K562 (cell line): ENCODE data around the gene RTF1. TPM values are rescaled to one million over a fixed set of nuclear protein-coding genes. Genes with fewer than 3 reads are reported as not detected.
A peak's percentile ranks its signal among the peaks of the same experiment; 100 is the strongest.

Experiments used
- ATAC-seq: fragments of 200-7000 bp; cut with Tn5 transposase; 3 replicates; pipeline ENCODE4 v1.9.1; 2020; ENCODE audit warnings: moderate library complexity
- BruUV-seq: library from RNA; stranded (reverse); fragments of 400-500 nt; replicated peaks from 2 replicates; lab custom pipeline; 2021; lab: Mats Ljungman, UMichigan
- CTCF ChIA-PET: fragments of 300-600 bp; formaldehyde crosslinking; extraction: SDS; loops from one replicate; lab custom pipeline; 2021; ENCODE audit warnings: low intra/inter-chr PET ratio; lab: Yijun Ruan, JAX
- POLR2A ChIA-PET: fragments of 300-600, 350-650 bp; sonication (Branson Sonifier 250); formaldehyde crosslinking; extraction: SDS; loops from one replicate; lab custom pipeline; 2021; ENCODE audit warnings: antibody characterized with exemption, inconsistent platforms; lab: Yijun Ruan, JAX
- DNase-seq, 4 experiments: peaks; one replicate each; pipeline versions ENCODE4 v3.0.0 to v3.0.0-alpha.2; 2011 to 2018; ENCODE audit warnings: low spot score in 3 of 4, mixed read lengths in 3 of 4; ENCODE audit errors: extremely low read depth in 1 of 4
- FAIRE-seq: peaks from 2 replicates; lab custom pipeline; 2011; peaks lifted over from hg19 to GRCh38; lab: Jason Lieb, UNC
- H2AFZ ChIP-seq: 2 replicates; pipeline ENCODE4 v1.6.0; 2011; ENCODE audit warnings: low read depth, low read length, control low read depth, inconsistent platforms
- H3K27ac ChIP-seq: fragments of 200-600 bp; 3 replicates; pipeline ENCODE4 v1.8.0; 2011; ENCODE audit warnings: low read depth, mild to moderate bottlenecking, control low read depth, inconsistent platforms, low read length, moderate library complexity, mixed read lengths; ENCODE audit errors: extremely low read depth
- H3K27me3 ChIP-seq, 2 experiments: fragments of 300-600 bp in 1 of 2; 2 replicates in 1 of 2; 3 replicates in 1 of 2; pipeline versions ENCODE4 v1.6.0 to v1.8.0; 2011; ENCODE audit warnings: inconsistent platforms in 2 of 2, low read length in 2 of 2, mild to moderate bottlenecking in 1 of 2, mixed read lengths in 1 of 2, moderate library complexity in 1 of 2; ENCODE audit not compliant: control insufficient read depth in 2 of 2, insufficient read depth in 2 of 2
- H3K36me3 ChIP-seq: fragments of 300-600 bp; 3 replicates; pipeline ENCODE4 v1.8.0; 2011; ENCODE audit warnings: mild to moderate bottlenecking, low read length, inconsistent platforms; ENCODE audit not compliant: control insufficient read depth, insufficient read depth
- H3K4me1 ChIP-seq, 2 experiments: fragments of 200-600 bp in 1 of 2; replicated peaks in 1 of 2; 2 replicates in 1 of 2; 3 replicates in 1 of 2; pipeline versions ENCODE4 v1.5.1 to v1.8.0; 2011; ENCODE audit warnings: inconsistent platforms in 2 of 2, low read length in 2 of 2, mild to moderate bottlenecking in 1 of 2, mixed read lengths in 1 of 2, moderate library complexity in 1 of 2; ENCODE audit not compliant: control insufficient read depth in 2 of 2, insufficient read depth in 2 of 2
- H3K4me2 ChIP-seq: 2 replicates; pipeline ENCODE4 v1.6.1; 2011; ENCODE audit warnings: low read length, control low read depth, inconsistent platforms, mixed read lengths; ENCODE audit not compliant: insufficient read depth
- H3K4me3 ChIP-seq: fragments of 200-600 bp; sonication (generic), shearing (Covaris generic); 2 replicates; pipeline ENCODE4 v1.5.1; 2016; ENCODE audit warnings: control low read depth, inconsistent platforms
- H3K79me2 ChIP-seq: fragments of 200-600 bp; 3 replicates; pipeline ENCODE4 v1.8.0; 2011; ENCODE audit warnings: low read length, inconsistent platforms; ENCODE audit not compliant: control insufficient read depth, insufficient read depth
- H3K9ac ChIP-seq, 2 experiments: 2 replicates each; pipeline versions ENCODE4 v1.6.0 to v1.6.1; 2011; ENCODE audit warnings: low read depth in 2 of 2, low read length in 2 of 2, control low read depth in 1 of 2, inconsistent platforms in 1 of 2, mild to moderate bottlenecking in 1 of 2, mixed read lengths in 1 of 2; ENCODE audit not compliant: insufficient read depth in 1 of 2
- H3K9me1 ChIP-seq: one replicate; pipeline ENCODE4 v1.6.0; 2011; ENCODE audit warnings: inconsistent platforms, mild to moderate bottlenecking, low read length, moderate library complexity; ENCODE audit not compliant: control insufficient read depth, insufficient read depth
- H3K9me3 ChIP-seq: replicated peaks from 2 replicates; pipeline ENCODE4 v1.5.1; 2011; ENCODE audit warnings: low read depth, low read length, inconsistent platforms; ENCODE audit not compliant: control insufficient read depth, insufficient read depth
- H4K20me1 ChIP-seq: replicated peaks from 2 replicates; pipeline ENCODE4 v1.6.1; 2011; ENCODE audit warnings: low read length, inconsistent platforms, mixed read lengths; ENCODE audit not compliant: control insufficient read depth, insufficient read depth
- ATF1 ChIP-seq, 2 experiments: fragments of 450-650 bp in 1 of 2; IDR thresholded peaks; 2 replicates each; pipeline ENCODE4 v1.6.1; 2016; ENCODE audit warnings: missing compliant biosample characterization in 1 of 2, missing genetic modification characterization in 1 of 2
- CBFA2T2 ChIP-seq: fragments of 450-650 bp; conservative IDR thresholded peaks from 2 replicates; pipeline ENCODE4 v1.6.1; 2017; ENCODE audit warnings: mild to moderate bottlenecking
- CEBPG ChIP-seq, 3 experiments: fragments of 200-800 bp in 1 of 3; sonication (Bioruptor generic) in 1 of 3; sonication (generic) in 1 of 3; formaldehyde crosslinking in 1 of 3; IDR thresholded peaks in 2 of 3; conservative IDR thresholded peaks in 1 of 3; 2 replicates each; pipeline versions ENCODE4 v1.6.1 to v1.8.0; 2016 to 2022; ENCODE audit warnings: missing compliant biosample characterization in 2 of 3, missing genetic modification characterization in 2 of 3, mild to moderate bottlenecking in 1 of 3, missing genetic modification reagents in 1 of 3
- FIP1L1 ChIP-seq: fragments of 200-400 bp; formaldehyde crosslinking; IDR thresholded peaks from 2 replicates; pipeline ENCODE4 v1.6.1; 2018; ENCODE audit warnings: mild to moderate bottlenecking, low read depth, low read length; ENCODE audit not compliant: poor library complexity, severe bottlenecking
- HDGF ChIP-seq: fragments of 450-650 bp; IDR thresholded peaks from 2 replicates; pipeline ENCODE4 v1.6.1; 2016
- KDM1A ChIP-seq, 2 experiments: fragments of 450-650 bp; IDR thresholded peaks; 2 replicates each; pipeline ENCODE4 v1.6.1; 2016; ENCODE audit warnings: mild to moderate bottlenecking in 2 of 2
- KLF1 ChIP-seq: fragments of 450-650 bp; IDR thresholded peaks from 2 replicates; pipeline ENCODE4 v1.6.1; 2016; ENCODE audit warnings: missing genetic modification characterization, missing compliant biosample characterization
- MBD2 ChIP-seq: sonication (generic); IDR thresholded peaks from 2 replicates; pipeline ENCODE4 v1.6.1; 2016; ENCODE audit warnings: low read depth, borderline replicate concordance
- MNT ChIP-seq, 2 experiments: fragments of 450-650 bp; conservative IDR thresholded peaks; 2 replicates each; pipeline ENCODE4 v1.6.1; 2017; ENCODE audit warnings: mild to moderate bottlenecking in 2 of 2, moderate library complexity in 2 of 2
- NR2C1 ChIP-seq, 2 experiments: fragments of 450-650 bp; IDR thresholded peaks; 2 replicates each; pipeline ENCODE4 v1.6.1; 2017; ENCODE audit warnings: mild to moderate bottlenecking in 2 of 2, antibody characterized with exemption in 1 of 2, inconsistent platforms in 1 of 2, missing compliant biosample characterization in 1 of 2, missing genetic modification characterization in 1 of 2
- POLR2AphosphoS2 ChIP-seq: IDR thresholded peaks from 2 replicates; pipeline ENCODE4 v1.6.1; 2012; ENCODE audit warnings: low read length, improper control_type of control experiment
- RBM15 ChIP-seq: fragments of 200-400 bp; formaldehyde crosslinking; IDR thresholded peaks from 2 replicates; pipeline ENCODE4 v1.6.1; 2018; ENCODE audit warnings: mild to moderate bottlenecking, low read length, moderate library complexity; ENCODE audit not compliant: insufficient read depth
- TBL1XR1 ChIP-seq, 2 experiments: IDR thresholded peaks; 2 replicates each; pipeline ENCODE4 v1.6.1; 2012; ENCODE audit warnings: improper control_type of control experiment in 2 of 2, low read length in 2 of 2, mild to moderate bottlenecking in 1 of 2
- ZNF695 ChIP-seq: fragments of 450-650 bp; formaldehyde crosslinking; IDR thresholded peaks from 2 replicates; pipeline ENCODE4 v1.4.0; 2020; ENCODE audit warnings: mild to moderate bottlenecking, moderate library complexity
- WGBS: fragments of 100-300 bp; shearing (Covaris generic); methylation state at CpG from one replicate; pipeline ENCODE4 v1.1.6; 2016; ENCODE audit warnings: low coverage, mixed read lengths; ENCODE audit not compliant: insufficient coverage; ENCODE audit errors: missing lambda C conversion rate; 5-methylcytosine and 5-hydroxymethylcytosine counted together
- in situ Hi-C: fragments of 300-500 bp; cut with MboI; formaldehyde crosslinking; loops from 4 replicates; pipeline ENCODE4 v1.15.0; 2018; ENCODE audit warnings: inconsistent platforms, mixed read lengths
- intact Hi-C: fragments of 100-400 bp; cut with micrococcal nuclease; formaldehyde crosslinking; loops from 2 replicates; pipeline ENCODE4 v1.14.2; 2022
- polyA plus RNA-seq, 8 experiments: library from polyadenylated mRNA; depleted of rRNA in 4 of 8; stranded (reverse) in 5 of 8; unstranded in 3 of 8; fragments of >200 nt; fragmentation: Nextera tagmentation in 2 of 8; fragmentation: Illumina TruSeq in 1 of 8; extraction: Ambion mirVana in 2 of 8; extraction: Trizol in 1 of 8; gene quantifications; 2 replicates each; pipeline versions ENCODE4 v1.2.1 to v1.2.3, GENCODE V29; 2011 to 2014; ENCODE audit warnings: inconsistent platforms in 1 of 8, missing spikeins in 1 of 8
- total RNA-seq, 7 experiments: library from RNA; depleted of rRNA in 6 of 7; stranded (reverse); fragments of >200 nt in 6 of 7; fragmentation: Illumina TruSeq in 2 of 7; extraction: Trizol in 2 of 7; gene quantifications; 2 replicates each; pipeline versions ENCODE4 v1.2.1 to v1.2.3, GENCODE V29; 2011 to 2021; ENCODE audit warnings: low replicate concordance in 1 of 7
- TF ChIP-seq, protein P1 (sequence below): fragments of 250-450 bp; sonication (Bioruptor Pico); IDR thresholded peaks from 2 replicates; pipeline ENCODE4 v1.5.0; 2022; ENCODE audit warnings: mild to moderate bottlenecking
- TF ChIP-seq, protein P2 (sequence below): fragments of 450-650 bp; formaldehyde crosslinking; IDR thresholded peaks from 2 replicates; pipeline ENCODE4 v1.4.0; 2022; ENCODE audit warnings: mild to moderate bottlenecking, moderate library complexity

The RTF1 gene
- total and polyA plus RNA-seq, 9 of the 15 experiments (the other 6 are each of a cell fraction or from before 2014, with no cell fraction given) = 7.6 to 69.5 (median 31.5) TPM

DNA sequence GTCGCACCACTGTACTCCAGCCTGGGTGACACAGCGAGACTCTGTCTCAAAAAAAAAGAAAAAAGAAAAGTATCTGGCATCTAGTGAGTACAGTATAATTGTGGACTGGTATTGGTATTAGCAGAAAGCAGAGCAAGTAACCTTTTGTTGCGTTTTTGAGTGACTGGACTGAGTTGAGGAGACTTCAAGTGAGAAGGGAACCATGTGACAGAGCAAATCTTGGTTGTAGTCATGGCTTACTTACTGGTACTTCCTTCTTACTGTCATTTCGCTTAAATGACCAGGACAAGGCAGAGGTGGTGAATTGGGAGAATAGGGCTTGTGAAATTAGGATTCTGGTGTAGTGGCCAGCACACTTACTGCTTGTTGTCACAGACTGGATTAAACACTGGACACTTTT is 20.6 kb downstream of the RTF1 start (continued):
- TF ChIP-seq, protein P1, sequence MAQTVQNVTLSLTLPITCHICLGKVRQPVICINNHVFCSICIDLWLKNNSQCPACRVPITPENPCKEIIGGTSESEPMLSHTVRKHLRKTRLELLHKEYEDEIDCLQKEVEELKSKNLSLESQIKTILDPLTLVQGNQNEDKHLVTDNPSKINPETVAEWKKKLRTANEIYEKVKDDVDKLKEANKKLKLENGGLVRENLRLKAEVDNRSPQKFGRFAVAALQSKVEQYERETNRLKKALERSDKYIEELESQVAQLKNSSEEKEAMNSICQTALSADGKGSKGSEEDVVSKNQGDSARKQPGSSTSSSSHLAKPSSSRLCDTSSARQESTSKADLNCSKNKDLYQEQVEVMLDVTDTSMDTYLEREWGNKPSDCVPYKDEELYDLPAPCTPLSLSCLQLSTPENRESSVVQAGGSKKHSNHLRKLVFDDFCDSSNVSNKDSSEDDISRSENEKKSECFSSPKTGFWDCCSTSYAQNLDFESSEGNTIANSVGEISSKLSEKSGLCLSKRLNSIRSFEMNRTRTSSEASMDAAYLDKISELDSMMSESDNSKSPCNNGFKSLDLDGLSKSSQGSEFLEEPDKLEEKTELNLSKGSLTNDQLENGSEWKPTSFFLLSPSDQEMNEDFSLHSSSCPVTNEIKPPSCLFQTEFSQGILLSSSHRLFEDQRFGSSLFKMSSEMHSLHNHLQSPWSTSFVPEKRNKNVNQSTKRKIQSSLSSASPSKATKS (CRISPR knock-in tag) = no peak
- TF ChIP-seq POLR2AphosphoS2 = no peak
- no peak for TF ChIP-seq MBD2

GRCh38 chr15:41438206-41438605 is 21.3 kb downstream of the RTF1 start:
- no peak overlapping the region for H2AFZ ChIP-seq
- WGBS = 28% methylated on average over 11 of the region's 11 CpGs
- peak overlapping the region; percentile 29 to 83; a peak in 2 of 4 replicates for H3K9ac ChIP-seq
- BruUV-seq = no TSS peak
- CTCF ChIA-PET = interaction anchor here (0.6 kb wide), 2 partner anchors 18 to 112 kb away, joined by 3 read pairs; no protein-coding TSS in a partner anchor
- no peaks in the 10 kb centered on the region for H4K20me1 ChIP-seq
- H3K9me1 ChIP-seq = no peaks in the 10 kb centered on the region
- peaks cover 43% of the 10 kb centered on the region for H3K36me3 ChIP-seq
- peaks cover 5 to 13% of the 10 kb centered on the region in 2 experiments; a peak in 3 of 5 replicates for H3K4me1 ChIP-seq
- H3K4me2 ChIP-seq = peak overlapping the region; percentile 59
- ATAC-seq (peak; percentile 94), DNase-seq (peak; percentile 45 to 84 (median 66)), FAIRE-seq (peak; percentile 89)
- intact Hi-C loops = no loop called here
- H3K4me3 ChIP-seq = no peak overlapping the region
- peak overlapping the region; percentile 76 for H3K27ac ChIP-seq
- H3K9me3 ChIP-seq = no peaks in the 10 kb centered on the region
- in situ Hi-C loops = no loop called here
- H3K79me2 ChIP-seq = peaks cover 29% of the 10 kb centered on the region
- H3K27me3 ChIP-seq = no peaks in the 10 kb centered on the region
- POLR2A ChIA-PET = interaction anchor here (0.6 to 1.0 kb wide), 4 partner anchors 11 to 542 kb away, joined by 3 to 4 read pairs (median 3); no protein-coding TSS in a partner anchor
- TF ChIP-seq CEBPG (CRISPR knock-in tag; IDR thresholded peaks at IDR 0.05) (no peak), CEBPG (tag; conservative IDR thresholded peaks at IDR 0.05 in 1 of 2, IDR thresholded peaks at IDR 0.05 in 1 of 2) (no peak), ZNF695 (CRISPR knock-in tag) (no peak), HDGF (0 out of 2 replicates have a peak, but pooled peaks have one; percentile 23), NR2C1 (IDR thresholded peaks at IDR 0.05) (no peak), NR2C1 (tag; IDR thresholded peaks at IDR 0.05) (no peak), CBFA2T2 (0 out of 2 replicates have a peak, but pooled peaks have one; percentile 13), TBL1XR1 (IDR thresholded peaks at IDR 0.05; ENCODE audit: low read length in 2 of 2) (no peak), KLF1 (tag) (no peak), FIP1L1 (no peak), KDM1A (IDR thresholded peaks at IDR 0.05) (no peak), ATF1 (CRISPR knock-in tag; IDR thresholded peaks at IDR 0.05) (no peak), ATF1 (tag; IDR thresholded peaks at IDR 0.05) (peak; percentile 47), MNT (conservative IDR thresholded peaks at IDR 0.05) (0 out of 4 replicates have a peak, but pooled peaks of 1 of the 2 experiments have one; percentile 20), RBM15 (no peak)
- TF ChIP-seq, protein P2, sequence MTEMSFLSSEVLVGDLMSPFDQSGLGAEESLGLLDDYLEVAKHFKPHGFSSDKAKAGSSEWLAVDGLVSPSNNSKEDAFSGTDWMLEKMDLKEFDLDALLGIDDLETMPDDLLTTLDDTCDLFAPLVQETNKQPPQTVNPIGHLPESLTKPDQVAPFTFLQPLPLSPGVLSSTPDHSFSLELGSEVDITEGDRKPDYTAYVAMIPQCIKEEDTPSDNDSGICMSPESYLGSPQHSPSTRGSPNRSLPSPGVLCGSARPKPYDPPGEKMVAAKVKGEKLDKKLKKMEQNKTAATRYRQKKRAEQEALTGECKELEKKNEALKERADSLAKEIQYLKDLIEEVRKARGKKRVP (CRISPR knock-in tag) = no peak
